IPS-NIHi7 (cell line): ENCODE measurements around the gene PGLYRP2.

Experiments
- DNase-seq: peaks from one replicate; pipeline ENCODE4 v3.0.0; 2012; ENCODE audit warnings: mixed read lengths; ENCODE audit errors: extremely low spot score

PGLYRP2 gene

DNA sequence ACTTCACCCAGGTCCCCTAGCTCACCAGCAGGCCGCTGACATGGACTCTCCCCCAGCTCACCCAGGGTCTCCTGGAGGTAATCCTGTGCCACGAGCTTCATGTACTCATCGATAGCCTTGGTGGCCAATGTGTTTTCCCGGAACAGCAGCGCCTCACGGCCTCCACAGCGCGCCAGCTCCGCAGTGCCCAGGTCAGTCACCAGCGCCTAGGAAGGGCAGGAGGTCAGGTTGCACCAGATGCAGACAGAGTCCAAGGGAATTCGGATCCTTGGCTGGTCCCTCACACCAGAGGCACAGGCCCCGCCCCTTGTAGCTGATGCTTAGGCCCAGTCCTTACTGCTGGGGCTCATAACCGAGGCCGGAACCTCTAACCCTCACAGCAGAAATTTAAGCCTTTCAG lies 22.9 kb downstream of the PGLYRP2 start:
- DNase-seq: no peak

DNA sequence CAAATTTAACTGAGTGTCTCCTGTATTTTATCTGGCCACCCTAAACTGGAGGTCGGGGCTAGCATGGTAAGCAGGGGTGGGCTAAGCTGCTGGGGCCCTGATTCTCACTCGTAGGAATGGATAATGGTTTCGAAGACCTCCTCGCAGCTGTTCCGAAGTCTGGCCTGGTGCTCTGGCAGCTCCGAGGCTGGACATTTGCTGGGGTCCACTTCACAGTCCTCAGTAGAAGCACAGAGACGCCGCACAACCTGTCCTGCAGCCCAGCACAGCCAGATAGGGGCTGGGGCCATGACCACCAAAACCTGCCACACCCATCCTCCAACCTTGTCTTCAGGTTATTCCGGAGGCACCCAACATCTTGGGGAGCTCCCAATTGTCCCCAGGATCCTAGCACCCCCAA lies 23.3 kb downstream of the PGLYRP2 start:
- DNase-seq: no peak

DNA sequence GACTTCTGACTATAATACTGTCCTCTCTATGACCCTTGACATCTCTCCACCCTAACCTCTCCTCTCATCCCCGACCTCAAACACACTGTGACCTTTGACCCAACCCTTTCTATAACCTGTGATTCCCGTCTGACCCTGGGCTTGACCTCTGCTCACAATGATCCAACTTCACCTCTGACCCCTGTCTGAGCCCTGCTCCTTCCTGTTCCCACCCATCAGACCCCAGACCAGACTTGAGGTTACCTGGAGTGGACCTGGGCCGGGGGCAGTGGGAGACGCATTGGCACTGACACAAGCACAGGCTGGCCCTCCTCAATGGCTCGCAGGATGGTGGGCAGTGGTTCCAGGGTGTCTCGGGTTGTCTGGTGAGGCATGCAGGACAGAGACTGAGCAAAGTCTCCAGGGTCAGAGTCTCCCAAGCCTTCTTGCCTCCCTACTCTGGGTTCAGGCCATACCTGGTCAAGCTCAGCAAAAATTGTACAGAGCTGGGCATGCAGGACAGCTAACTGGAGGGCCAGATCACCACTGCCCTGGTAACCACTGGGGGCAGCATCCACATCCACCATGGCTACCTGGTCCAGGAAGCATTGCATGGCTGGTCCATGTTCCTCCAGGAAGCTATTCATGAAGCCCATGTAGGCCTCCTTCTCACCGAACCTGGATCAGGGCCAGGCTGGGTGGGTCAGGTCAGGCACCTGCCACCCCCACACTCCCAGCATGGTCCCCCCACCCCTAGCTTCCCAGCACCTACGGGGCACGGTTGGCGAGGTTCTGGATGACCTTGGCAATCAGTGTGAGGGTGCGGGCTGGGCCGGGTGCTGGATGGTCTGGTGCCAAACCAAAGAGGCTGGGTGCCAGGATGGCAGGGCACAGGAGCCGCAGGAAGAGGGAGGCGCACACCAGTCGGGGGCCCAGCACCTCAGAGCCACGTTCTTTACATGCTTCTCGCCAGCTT lies 25.1 kb downstream of the PGLYRP2 start:
- DNase-seq: no peak

DNA sequence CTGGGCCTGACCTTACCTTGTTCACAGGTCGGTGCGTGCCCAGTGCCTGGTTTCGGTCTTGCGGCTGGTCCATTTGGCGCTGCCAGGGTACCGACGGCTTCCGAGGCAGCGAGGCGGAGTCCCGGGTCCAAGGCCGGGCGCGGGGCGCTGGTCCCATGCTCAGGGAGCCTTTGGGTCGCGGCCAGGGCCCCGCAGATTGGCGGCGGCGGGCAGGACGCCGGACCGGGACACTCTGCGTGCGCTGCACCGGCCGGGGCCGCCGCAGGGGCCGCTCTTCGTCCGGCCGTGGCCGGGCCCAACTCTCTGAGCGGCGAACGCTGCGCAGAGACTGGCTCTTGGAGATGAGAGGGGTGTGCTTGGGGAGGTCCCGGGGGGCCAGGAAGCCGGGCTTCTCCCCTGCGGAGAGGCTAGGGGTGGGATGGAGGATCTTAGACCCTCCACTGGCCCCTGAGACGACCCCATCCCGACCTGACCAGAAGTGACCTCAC lies 26.2 kb downstream of the PGLYRP2 start:
- peak; percentile 65 for DNase-seq

DNA sequence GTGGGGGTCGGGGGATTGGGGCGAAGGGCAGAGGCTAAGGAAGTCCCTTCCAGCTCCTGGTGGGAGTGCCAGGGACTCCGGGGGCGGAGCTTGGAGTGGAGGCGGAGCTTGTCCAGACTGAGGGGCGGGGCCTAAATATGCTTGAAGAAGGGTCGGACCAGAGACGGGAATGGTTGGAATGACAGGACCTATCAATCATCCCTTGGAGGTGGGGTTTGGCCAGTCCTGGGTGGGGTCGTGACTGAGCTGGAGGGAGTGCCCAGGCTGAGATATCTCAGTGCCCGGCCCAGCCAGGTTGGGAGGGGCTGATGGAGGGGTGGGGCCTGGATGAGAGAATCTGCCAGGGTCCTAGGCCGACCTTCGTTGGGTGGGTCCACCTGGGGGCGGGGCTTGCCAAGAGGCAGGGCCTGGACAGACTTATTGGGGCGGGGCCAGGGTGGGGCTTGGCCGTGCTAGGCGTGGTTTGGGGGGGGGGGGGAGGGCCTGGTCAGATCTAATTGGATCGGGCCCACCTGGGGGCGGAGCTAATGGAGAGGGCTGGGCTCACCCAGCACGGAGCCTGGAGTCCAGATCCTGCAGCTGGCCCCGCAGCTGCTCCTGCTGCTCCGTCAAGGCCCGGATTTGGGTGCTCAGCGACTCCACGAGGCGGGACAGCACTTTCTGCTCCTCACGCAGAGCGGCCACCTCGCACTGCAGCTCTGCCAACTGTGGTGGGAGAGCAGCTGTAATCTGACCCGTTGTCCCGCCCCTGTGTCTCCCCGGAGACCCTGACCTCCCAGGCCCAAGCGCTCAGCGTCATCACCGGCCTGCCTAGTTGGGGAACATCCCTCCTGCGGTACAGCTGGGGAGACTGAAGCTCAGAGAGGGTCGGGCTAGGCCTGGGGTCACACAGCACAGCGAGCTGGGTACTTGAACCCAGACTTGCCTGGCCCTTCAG lies 26.9 kb downstream of the PGLYRP2 start:
- peak; percentile 98 for DNase-seq

DNA sequence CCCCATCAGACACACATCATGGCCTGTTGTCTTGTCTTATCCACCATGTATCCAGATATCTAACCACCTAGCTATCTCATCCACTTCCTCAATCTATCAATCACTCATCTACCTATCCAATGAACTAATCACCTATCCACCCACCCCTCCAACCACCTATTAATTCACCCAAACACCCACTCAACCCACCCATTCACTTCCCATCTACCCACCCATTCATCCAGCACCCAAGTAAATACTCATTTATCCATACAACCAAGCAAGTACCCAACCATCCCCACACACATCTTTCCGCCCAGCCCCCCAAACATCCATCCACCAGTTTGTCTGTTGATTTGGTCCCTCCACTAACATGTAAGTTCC lies 28.8 kb downstream of the PGLYRP2 start:
- DNase-seq: no peak

DNA sequence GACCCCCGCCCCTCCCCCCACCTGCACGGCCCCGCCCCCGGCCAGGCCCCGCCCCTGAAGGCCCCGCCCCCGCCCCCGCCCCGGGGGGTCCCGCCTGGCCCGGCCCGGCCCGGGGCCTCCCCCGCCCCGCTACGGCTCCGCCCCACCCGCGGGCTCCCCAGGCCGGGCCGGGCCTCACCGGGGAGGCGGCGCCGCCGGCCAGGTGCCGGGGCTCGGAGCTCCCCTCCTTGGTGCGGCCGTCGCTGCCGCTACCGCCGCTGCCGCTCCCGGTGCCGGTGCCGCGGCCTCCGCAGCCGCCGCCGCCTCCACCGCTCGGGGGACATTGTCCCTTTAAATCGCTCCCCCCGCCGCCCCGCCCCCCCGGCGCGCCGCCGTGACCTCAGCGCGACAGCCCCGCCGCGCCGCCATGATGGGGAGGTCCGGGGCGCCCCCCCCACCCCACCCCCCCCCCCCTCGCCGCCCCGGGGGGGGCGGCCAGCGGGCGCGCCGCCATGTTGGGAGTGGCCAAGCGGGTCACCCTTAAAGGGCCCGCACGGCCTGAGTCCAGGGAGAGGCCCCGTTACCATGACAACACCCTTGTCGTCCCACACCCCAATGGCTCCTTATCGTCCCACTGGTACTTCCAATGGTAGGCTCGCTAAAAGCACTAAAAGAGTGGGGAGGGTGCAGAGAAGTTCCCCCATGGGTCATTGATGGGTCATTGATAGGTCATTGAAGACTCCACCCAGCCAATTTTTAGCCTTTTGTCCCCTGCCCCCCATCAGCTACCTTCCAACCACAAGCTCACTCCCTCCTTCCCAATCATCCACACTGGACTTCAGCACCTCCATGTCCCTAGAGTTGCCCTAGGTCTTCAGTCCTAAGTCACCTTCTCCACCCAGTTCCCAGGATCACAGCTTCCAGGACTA lies 29.4 kb downstream of the PGLYRP2 start, which contains the start of gene WIZ:
Gene WIZ, minus strand, starts transcription at position 337 of the 908 bp plus-strand sequence. CDS start 1,649 bp downstream, outside the sequence.
- peak; percentile 82 for DNase-seq

DNA sequence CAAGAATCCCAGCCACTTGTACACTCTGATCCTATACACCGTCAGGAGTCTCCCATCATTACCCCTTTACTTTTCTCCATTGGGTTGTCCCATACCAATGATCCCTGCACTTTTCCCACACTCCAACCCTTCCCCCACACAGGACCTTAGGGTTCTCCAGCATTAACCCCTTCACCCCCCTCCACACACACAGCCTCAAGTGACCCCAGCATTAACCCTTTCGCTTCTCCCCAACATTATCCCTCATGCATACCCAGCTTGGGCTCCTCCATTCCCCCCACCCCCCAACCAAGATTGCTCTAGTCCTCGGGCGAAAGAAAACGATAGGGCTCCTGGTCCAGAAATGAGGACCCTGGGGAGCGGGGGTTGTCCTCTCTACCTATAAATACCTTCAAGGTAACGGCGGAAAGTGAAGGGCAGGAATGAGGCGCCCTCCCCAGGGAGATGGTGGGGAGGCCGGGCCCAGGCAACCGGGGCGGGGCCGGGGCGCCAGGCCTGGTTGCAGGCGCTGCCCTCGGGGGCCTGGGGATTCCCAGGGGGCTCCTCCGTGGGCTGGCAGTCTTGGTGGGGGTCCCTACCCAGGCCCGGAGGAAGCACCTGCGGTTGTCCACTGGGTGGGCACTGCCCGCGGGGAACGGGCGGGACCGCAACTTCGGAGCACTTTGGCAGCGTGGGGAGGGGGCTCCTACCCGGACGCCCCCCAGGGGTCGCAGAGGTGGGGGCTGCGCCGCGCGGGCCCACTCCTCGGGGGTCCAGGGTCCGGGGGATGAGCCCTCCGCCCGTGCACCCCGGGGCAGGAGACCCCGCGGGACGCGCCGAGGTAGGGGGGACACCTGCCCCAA lies 30.3 kb downstream of the PGLYRP2 start:
- peak; percentile 41 for DNase-seq

DNA sequence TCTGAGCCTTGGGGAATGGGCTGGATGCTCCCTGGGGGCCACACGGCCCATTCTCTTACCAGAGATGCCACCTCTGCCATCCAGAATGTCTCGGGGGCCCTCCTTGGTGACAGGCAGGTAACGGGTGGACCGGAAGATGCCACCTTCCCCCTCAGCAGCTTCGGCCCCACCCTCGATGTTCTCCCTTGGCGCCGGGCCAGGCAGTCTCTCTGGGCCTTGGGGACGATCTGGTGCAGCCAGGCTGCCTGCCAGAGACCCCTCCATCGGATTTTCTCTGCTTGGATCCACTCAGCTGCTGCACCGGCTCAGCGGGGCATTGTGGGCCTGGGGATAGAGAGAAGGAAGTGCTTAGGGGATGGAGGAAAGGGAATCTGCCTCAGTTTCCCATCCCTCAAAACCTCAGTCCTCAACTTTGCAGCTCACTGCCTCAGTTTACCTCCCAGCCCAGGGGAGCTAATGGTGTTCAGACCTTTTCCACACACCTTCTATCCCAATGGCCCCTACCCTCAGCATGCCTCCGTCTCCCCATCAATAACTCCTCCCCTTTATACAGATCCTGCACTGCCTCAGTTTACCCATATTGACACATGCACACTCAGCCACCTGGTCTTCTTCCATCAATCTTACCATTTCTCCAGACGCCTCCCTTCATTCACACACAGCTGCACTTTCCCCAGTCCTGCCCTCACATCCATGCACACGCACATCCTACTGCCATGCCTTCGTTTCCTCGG lies 31.1 kb downstream of the PGLYRP2 start:
- DNase-seq: no peak

DNA sequence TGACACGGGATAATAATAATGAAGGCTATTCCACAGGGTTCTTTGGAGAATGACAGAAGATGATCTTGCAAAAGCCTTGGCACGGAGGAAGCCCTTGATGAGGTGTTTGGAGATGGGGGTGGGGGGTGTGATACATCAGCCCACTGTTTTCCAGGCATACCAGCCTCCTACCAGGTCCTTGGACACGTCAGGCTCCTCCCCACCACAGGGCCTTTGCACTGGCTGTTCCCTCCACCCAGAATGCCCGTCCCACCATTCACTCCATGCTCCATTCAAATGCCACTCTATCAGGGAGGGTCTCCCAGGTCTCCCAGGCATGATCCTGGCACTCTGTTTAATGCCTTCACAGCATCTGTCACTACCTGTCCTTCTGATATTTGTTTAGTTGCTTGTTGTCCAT lies 32.2 kb downstream of the PGLYRP2 start:
- no peak for DNase-seq

DNA sequence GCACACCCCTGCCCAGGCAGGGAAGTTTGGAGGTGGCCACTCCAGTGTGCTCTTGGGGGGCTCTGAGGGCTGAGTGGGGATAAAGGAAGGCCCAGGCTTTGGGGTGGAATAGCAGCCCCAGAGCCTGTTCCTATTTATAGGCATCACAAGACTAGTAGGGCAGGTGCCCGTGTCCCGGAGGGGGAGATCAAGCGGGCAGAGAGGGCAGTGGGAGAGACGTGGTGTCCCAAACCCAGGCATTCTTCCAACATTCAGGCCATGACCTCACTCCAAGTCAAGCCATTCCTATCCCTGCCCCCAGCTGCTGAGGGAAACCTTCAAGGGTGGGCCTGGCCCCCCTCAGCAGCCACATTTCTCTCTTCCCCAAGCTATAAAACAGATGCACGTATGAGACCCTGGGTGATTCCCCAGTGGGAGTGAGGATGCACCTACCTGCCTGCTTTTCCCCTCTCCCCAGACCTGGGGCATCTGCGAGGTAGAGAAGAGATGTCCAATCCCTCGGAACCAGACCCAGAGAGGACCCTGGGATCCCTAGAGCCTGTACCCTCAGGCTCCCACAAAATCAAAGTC lies 33.4 kb downstream of the PGLYRP2 start:
- DNase-seq: no peak

DNA sequence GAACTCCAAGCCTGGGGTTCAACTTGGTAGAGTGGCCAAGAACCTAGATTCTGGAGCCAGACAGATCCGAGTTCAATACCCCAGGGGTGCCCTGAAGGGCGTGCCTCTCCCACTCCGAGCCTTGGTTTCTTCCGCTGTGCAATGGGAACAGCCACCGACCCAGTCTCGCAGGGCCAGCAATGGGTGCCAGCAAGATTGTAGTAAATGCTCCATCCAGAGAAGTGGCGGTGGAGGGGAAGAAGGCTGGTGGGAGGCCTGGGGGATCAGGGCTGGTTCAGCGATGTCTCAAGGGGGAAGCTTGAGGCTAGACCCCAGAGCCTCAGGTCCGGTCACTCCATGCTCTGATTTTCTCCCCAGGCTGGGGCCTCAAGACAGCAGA lies 34.1 kb downstream of the PGLYRP2 start:
- no peak for DNase-seq

DNA sequence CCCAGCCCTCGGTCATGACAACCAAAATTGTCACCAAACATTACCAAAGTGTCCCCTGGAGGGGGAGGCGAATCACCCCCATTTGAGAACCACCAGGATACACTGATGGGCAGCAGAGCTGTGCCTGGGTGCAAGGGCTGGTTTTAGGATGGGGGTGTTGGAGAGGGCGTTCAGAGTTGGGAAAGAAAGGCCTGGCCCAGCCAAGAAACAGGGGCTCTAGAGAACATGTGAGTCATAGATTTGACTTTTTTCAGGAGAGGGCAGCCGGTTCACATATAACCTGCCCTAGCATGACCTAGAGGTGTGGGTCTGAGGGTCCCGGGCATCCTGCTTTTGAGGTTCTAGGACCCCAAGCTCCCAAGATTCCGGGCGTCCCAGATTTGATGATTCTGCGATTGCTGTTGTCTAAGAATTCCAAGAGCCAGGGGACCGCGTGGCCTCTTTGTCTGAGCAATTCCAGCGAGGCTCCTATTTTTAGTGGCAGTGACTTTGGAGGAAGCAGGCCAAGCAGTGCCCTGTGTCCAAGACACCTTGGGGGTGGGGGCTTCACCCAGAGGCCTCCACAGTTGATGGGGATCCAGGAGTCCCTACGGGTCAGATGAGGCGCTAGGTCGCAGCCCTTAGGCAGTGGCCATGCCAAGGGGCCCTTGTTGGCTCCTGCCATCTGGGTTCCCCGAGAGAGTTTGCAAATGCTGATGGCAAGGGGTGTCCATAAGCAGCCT lies 34.6 kb downstream of the PGLYRP2 start:
- DNase-seq: no peak

DNA sequence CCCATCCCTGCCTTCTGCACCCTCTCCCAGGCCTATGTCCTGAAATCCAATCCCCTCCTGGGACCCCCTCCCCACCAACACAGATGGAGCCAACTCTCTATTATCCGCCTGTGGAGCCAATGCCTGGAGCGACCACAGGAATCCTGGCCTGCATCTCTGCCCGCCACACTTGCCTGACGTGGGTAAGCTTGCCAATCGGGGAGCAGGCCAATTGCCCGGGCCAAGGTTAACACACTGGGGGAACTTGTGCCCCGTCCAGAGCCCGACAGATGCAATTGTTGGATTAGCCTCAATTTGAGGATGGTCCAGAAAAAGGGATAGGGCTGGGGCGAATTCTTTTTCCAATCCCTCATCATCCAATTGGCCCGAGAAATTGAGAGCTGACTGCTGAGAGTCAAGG lies 35.5 kb downstream of the PGLYRP2 start:
- no peak for DNase-seq

DNA sequence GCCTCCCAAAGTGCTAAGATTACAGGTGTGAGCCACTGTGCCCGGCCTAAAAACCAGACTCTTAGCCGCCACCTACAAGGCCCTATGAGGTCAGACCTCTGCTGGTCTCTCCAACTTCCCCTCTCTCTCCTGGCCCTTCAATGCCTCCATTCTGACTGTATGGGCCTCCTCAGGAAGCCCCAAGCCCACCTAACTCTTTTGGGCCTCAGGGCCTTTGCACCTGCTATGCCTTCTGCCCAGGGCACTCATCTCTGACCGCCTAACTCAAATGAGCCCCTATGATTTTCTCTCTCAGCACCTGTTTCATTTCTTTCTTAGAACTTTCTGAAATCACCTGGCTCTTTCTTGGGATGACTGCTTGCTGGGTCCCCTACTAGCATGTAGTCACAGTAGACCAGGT lies 36.0 kb downstream of the PGLYRP2 start:
- DNase-seq: no peak

DNA sequence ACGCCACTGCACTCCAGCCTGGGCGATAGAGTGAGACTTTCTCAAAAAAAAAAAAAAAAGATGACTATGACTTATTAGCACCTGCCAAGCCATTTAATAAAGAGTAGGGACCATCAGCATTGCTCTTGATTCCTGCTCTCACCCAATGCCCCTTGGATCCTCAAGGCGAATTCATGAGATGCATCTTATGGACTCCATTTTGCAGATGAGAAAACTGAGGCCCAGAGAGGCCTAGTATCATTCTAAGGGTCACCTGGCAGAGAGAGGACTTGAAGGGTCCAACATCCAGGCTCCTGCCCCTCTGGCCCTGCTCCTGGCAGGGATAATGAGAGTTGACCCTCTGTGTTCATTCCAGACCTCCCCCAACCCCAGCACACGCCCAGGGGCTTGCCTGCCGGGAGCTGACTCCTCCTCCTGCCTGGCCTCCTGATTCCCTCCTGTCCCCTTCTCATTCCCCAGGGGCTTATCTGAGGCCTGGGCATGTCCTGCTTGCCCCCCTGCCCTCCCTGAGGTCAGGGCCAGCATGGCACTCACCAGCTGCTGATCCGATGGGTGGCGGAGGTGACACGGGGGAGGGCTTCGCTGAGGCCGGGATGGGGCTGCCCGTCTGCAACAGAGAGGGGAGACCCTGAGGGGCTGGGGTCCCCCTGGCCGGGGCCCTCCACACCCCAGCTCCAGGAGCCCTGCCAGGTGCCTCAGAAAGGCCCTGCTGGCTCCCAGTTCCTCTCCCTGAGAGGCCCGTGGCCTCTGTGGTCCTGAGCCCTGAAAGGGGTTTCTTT lies 37.0 kb downstream of the PGLYRP2 start:
- no peak for DNase-seq

DNA sequence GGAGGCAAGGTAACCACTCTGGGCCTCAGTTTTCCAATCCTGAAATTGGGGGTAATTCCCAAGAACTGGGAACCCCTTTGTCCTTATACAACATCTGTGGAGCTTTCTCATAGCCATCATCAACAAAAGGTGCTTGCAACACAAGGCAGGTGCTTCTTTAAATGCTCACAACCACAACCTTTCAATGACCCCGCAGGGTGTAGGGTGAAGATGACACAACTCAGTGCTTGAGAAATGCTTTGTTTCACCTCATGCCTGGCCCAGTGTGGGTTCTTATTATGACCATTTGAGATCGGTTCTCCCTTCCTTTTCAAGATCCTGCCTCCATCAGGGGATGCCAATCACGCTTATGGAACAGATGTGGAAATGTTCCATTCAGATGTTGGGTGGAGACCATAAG lies 38.0 kb downstream of the PGLYRP2 start:
- no peak for DNase-seq
